Measurements from ENCODE around the gene VPS9D1.
"Not testable (repeated sequence)": the region's sequence is repeated elsewhere in the genome, so short reads cannot be mapped to it uniquely, and the experiment has no call there.

- not testable (repeated sequence) for TF ChIP-seq CTCF (conservative IDR thresholded peaks at IDR 0.05 in 1 of 2, IDR thresholded peaks at IDR 0.05 in 1 of 2; ENCODE audit: extremely low read depth in 1 of 2, insufficient read depth in 1 of 2, low read depth in 1 of 2, low read length in 2 of 2); EZH2 (IDR thresholded peaks at IDR 0.05; ENCODE audit: borderline replicate concordance, low read length)
Measured at GRCh38 chr16:89694784-89695085, 26.0 kb downstream of the VPS9D1 start.
